Measurements from ENCODE around the gene EOGT. TPM values are rescaled to one million over a fixed set of nuclear protein-coding genes. Genes with fewer than 3 reads are reported as not detected.

The EOGT gene
- total RNA-seq, 4 donors from 2014 or later: 12.0 to 22.4 (median 18.7) TPM

GRCh38 chr3:68988740-68989139, 24.7 kb downstream of the EOGT start:
- Histone ChIP-seq H3K4me1 (no peaks in the 10 kb centered on the region), H3K9me3 (no peaks in the 10 kb centered on the region), H3K36me3 (peaks cover 0 to 27% (median 11%) of the 10 kb centered on the region in 4 donors), H3K27ac (no peak overlapping the region), H3K27me3 (no peaks in the 10 kb centered on the region), H3K4me3 (no peak overlapping the region)
- intact Hi-C loops (cut with DNase I; ENCODE audit: low total_unique reads) (no loop called here), in situ Hi-C loops (cut with MboI; ENCODE audit: low pct_ligation_motif_present in 1 of 4, low pct_unique_long_range_greater_than_20kb in 1 of 4, low sequenced_read_pairs in 3 of 4) (no loop called here)
- no peak for DNase-seq
- TF ChIP-seq, protein P1, sequence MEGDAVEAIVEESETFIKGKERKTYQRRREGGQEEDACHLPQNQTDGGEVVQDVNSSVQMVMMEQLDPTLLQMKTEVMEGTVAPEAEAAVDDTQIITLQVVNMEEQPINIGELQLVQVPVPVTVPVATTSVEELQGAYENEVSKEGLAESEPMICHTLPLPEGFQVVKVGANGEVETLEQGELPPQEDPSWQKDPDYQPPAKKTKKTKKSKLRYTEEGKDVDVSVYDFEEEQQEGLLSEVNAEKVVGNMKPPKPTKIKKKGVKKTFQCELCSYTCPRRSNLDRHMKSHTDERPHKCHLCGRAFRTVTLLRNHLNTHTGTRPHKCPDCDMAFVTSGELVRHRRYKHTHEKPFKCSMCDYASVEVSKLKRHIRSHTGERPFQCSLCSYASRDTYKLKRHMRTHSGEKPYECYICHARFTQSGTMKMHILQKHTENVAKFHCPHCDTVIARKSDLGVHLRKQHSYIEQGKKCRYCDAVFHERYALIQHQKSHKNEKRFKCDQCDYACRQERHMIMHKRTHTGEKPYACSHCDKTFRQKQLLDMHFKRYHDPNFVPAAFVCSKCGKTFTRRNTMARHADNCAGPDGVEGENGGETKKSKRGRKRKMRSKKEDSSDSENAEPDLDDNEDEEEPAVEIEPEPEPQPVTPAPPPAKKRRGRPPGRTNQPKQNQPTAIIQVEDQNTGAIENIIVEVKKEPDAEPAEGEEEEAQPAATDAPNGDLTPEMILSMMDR (IDR thresholded peaks at IDR 0.05): no peak
- TF ChIP-seq EP300 (IDR thresholded peaks at IDR 0.05; ENCODE audit: low read depth) (no peak), POLR2AphosphoS5 (IDR thresholded peaks at IDR 0.05) (no peak), POLR2A (IDR thresholded peaks at IDR 0.05) (no peak)
- 81 to 89% methylated on average over 4 of the region's 4 CpGs for WGBS, 2 donors (ENCODE audit: low coverage in 1 of 2)

DNA sequence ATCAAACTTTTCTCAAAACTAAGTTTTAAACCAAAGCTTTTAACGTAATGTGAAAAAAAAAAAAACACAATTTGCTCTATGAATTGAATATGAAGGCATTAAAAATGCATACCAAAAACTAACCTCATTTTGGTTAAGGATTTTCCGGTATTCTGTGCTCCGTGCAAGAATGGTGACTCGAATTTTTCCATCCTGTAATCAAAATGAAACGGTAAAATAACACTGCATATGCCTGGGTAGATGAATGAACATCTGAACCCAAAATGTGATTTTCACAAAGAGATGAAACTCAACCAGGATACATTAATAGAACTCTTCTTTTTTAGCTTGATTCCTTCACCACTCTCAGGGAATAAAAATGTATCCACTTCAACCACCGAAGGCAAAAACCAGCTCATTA, 26.2 kb downstream of the EOGT start:
- no peak overlapping the region for H3K27ac ChIP-seq
- in situ Hi-C loops (cut with MboI; ENCODE audit: low pct_ligation_motif_present in 1 of 4, low pct_unique_long_range_greater_than_20kb in 1 of 4, low sequenced_read_pairs in 3 of 4): no loop called here
- H3K36me3 ChIP-seq: peaks cover 0 to 28% (median 13%) of the 10 kb centered on the region in 4 donors
- no peak for TF ChIP-seq EP300 (IDR thresholded peaks at IDR 0.05; ENCODE audit: low read depth)
- TF ChIP-seq POLR2AphosphoS5 (IDR thresholded peaks at IDR 0.05): no peak
- TF ChIP-seq, protein P1 (IDR thresholded peaks at IDR 0.05): no peak
- no peak for TF ChIP-seq POLR2A (IDR thresholded peaks at IDR 0.05)
- no peaks in the 10 kb centered on the region for H3K27me3 ChIP-seq
- WGBS, 2 donors (ENCODE audit: low coverage in 1 of 2): 71 to 86% methylated on average over 4 to 6 of the region's 6 CpGs
- DNase-seq: no peak
- H3K9me3 ChIP-seq: no peaks in the 10 kb centered on the region
- H3K4me3 ChIP-seq: no peak overlapping the region
- intact Hi-C loops (cut with DNase I; ENCODE audit: low total_unique reads): no loop called here
- H3K4me1 ChIP-seq: no peaks in the 10 kb centered on the region

- H3K27me3 ChIP-seq: no peaks in the 10 kb centered on the region
- WGBS, 2 donors (ENCODE audit: low coverage in 1 of 2): 96 to 100% methylated on average over 6 of the region's 6 CpGs
- no peak for DNase-seq
- H3K27ac ChIP-seq: no peak overlapping the region
- no peaks in the 10 kb centered on the region for H3K9me3 ChIP-seq
- H3K4me1 ChIP-seq: no peaks in the 10 kb centered on the region
- peaks cover 0 to 28% (median 13%) of the 10 kb centered on the region in 4 donors for H3K36me3 ChIP-seq
- no peak overlapping the region for H3K4me3 ChIP-seq
- no peak for TF ChIP-seq EP300 (IDR thresholded peaks at IDR 0.05; ENCODE audit: low read depth)
- TF ChIP-seq, protein P1 (IDR thresholded peaks at IDR 0.05): no peak
- TF ChIP-seq POLR2A (IDR thresholded peaks at IDR 0.05): no peak
- no peak for TF ChIP-seq POLR2AphosphoS5 (IDR thresholded peaks at IDR 0.05)
- intact Hi-C loops (cut with DNase I; ENCODE audit: low total_unique reads) (no loop called here), in situ Hi-C loops (cut with MboI; ENCODE audit: low pct_ligation_motif_present in 1 of 4, low pct_unique_long_range_greater_than_20kb in 1 of 4, low sequenced_read_pairs in 3 of 4) (no loop called here)
Observed at GRCh38 chr3:68986496-68987208, 26.8 kb downstream of the EOGT start.

DNA sequence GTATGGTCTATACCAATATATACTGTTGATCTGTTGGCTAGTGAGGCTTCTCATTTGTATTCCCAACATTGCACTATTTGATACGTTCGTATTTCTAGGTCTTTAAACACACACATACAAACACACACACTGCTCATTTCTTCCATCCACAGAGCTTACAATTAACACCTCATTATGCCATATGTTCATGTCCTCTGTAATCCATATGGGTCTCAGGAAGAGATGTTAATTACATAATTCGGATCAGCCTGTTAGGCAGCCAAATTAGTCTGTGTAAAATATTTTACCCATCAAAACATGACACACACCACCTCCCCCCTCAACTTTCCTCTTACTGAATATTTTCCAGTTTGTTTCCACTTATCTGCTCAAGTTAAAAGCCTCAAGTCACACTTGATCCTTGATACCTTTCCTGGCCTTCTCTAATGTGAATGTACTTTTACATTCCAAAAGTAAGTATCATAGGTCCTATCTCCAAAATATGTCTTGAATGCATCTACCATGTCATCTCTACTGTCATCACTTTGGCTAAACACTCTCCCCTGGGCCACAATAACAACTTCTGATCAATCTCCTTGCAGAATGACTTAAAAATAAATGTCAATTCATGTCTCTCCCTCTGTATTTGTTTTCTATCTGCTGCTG, 28.2 kb downstream of the EOGT start:
- no peaks in the 10 kb centered on the region for H3K9me3 ChIP-seq
- no peaks in the 10 kb centered on the region for H3K4me1 ChIP-seq
- intact Hi-C loops (cut with DNase I; ENCODE audit: low total_unique reads) (no loop called here), in situ Hi-C loops (cut with MboI; ENCODE audit: low pct_ligation_motif_present in 1 of 4, low pct_unique_long_range_greater_than_20kb in 1 of 4, low sequenced_read_pairs in 3 of 4) (no loop called here)
- H3K27ac ChIP-seq: no peak overlapping the region
- no peak for DNase-seq
- 55 to 100% methylated on average over 1 to 3 of the region's 3 CpGs for WGBS, 2 donors (ENCODE audit: low coverage in 1 of 2)
- no peaks in the 10 kb centered on the region for H3K27me3 ChIP-seq
- no peak overlapping the region for H3K4me3 ChIP-seq
- TF ChIP-seq POLR2AphosphoS5 (IDR thresholded peaks at IDR 0.05): no peak
- peaks cover 0 to 33% (median 14%) of the 10 kb centered on the region in 4 donors for H3K36me3 ChIP-seq

Data from transverse colon (tissue), 4 donors.